Spleen (tissue), 11 donors: Measurements from ENCODE around the gene ITPKC. TPM values are rescaled to one million over a fixed set of nuclear protein-coding genes. Genes with fewer than 3 reads are reported as not detected.

Experiments
- DNase-seq: peaks from one replicate; pipeline ENCODE4 v3.0.0-alpha.2; 2020
- H3K27ac ChIP-seq, 8 donors: fragments of 200-600 bp; sonication (generic) in 7 of 8; 1 replicate in 4 of 8; 2 replicates in 4 of 8; pipeline versions ENCODE4 v1.5.0 to v1.8.0; 2016 to 2021; ENCODE audit warnings: inconsistent platforms in 4 of 8, mild to moderate bottlenecking in 4 of 8, moderate library complexity in 1 of 8
- H3K27me3 ChIP-seq, 7 donors: fragments of 200-600 bp; sonication (generic) in 6 of 7; replicated peaks in 1 of 7; 1 replicate in 4 of 7; 2 replicates in 3 of 7; pipeline versions ENCODE4 v1.5.0 to v1.8.0; 2016 to 2021; ENCODE audit warnings: inconsistent platforms in 3 of 7, mild to moderate bottlenecking in 1 of 7
- H3K36me3 ChIP-seq, 6 donors: fragments of 200-600 bp; sonication (generic) in 5 of 6; 1 replicate in 4 of 6; 2 replicates in 2 of 6; pipeline versions ENCODE4 v1.5.0 to v1.8.0; 2016 to 2021; ENCODE audit warnings: inconsistent platforms in 2 of 6
- H3K4me1 ChIP-seq, 6 donors: fragments of 200-600 bp; sonication (generic) in 5 of 6; 1 replicate in 3 of 6; 2 replicates in 3 of 6; pipeline versions ENCODE4 v1.5.0 to v1.8.0; 2016 to 2021; ENCODE audit warnings: inconsistent platforms in 3 of 6
- H3K4me3 ChIP-seq, 8 donors: fragments of 200-600 bp; sonication (generic) in 7 of 8; 1 replicate in 4 of 8; 2 replicates in 4 of 8; pipeline versions ENCODE4 v1.5.0 to v1.8.0; 2016 to 2021; ENCODE audit warnings: inconsistent platforms in 4 of 8, mild to moderate bottlenecking in 4 of 8, moderate library complexity in 2 of 8
- H3K9me3 ChIP-seq, 8 donors: fragments of 200-600 bp; sonication (generic) in 7 of 8; 1 replicate in 4 of 8; 2 replicates in 4 of 8; pipeline versions ENCODE4 v1.5.0 to v1.8.0; 2016 to 2021; ENCODE audit warnings: inconsistent platforms in 4 of 8
- POLR2A ChIP-seq, 3 donors: fragments of 450-650 bp; IDR thresholded peaks; one replicate each; pipeline ENCODE4 v1.5.1; 2017; ENCODE audit warnings: antibody characterized with exemption in 3 of 3, mild to moderate bottlenecking in 1 of 3
- POLR2AphosphoS5 ChIP-seq, 3 donors: sonication (generic); formaldehyde crosslinking; IDR thresholded peaks; one replicate each; pipeline ENCODE4 v1.5.1; 2017; ENCODE audit warnings: antibody characterized with exemption in 3 of 3
- WGBS, 5 donors: extraction: QIAGEN DNeasy Blood & Tissue Kit in 3 of 5; methylation state at CpG; one replicate each; pipeline versions ENCODE4 v1.1.5 to v1.1.7; 2013 to 2018; 5-methylcytosine and 5-hydroxymethylcytosine counted together
- intact Hi-C: fragments of 100-400 bp; cut with DNase I; formaldehyde crosslinking; loops from one replicate; pipeline ENCODE4 v1.15.0; 2023; ENCODE audit warnings: low total_unique reads
- polyA plus RNA-seq, 3 donors: library from polyadenylated mRNA; stranded (reverse); fragments of 200-250 nt; gene quantifications; one replicate each; pipeline ENCODE4 v1.2.1, GENCODE V29; 2013
- total RNA-seq, 7 donors: library from RNA; depleted of rRNA in 3 of 7; stranded (reverse); fragments of >200 nt in 3 of 7; fragmentation: NEBNext Ultra II Directional in 4 of 7; extraction: Animal tissue kit (Norgen Biotek cat#: 25700) in 4 of 7; gene quantifications; one replicate each; pipeline versions ENCODE4 v1.1.0 to v1.2.1, GENCODE V29; 2016 to 2021
- TF ChIP-seq, protein P1 (sequence below), 11 experiments: fragments of 200-600 bp in 7 of 11; fragments of 450-650 bp in 4 of 11; sonication (generic) in 4 of 11; IDR thresholded peaks in 8 of 11; conservative IDR thresholded peaks in 3 of 11; 1 replicate in 7 of 11; 2 replicates in 4 of 11; pipeline versions ENCODE4 v1.4.0 to v1.8.0; 2016 to 2021; ENCODE audit warnings: antibody characterized with exemption in 11 of 11, inconsistent platforms in 4 of 11, mild to moderate bottlenecking in 1 of 11
- donor health status: healthy with polysubstance abuse.
- donor health status: DM: no; HTN: no; CAD: no; lungs with moderate emphysema.
- donor health status: DM: no; HTN: no; CAD: no.
- donor health status: Bipolar disorder and iron deficiency.
- donor health status: healthy.
- donor health status: DM: no; HTN: no; CAD: no.
- donor health status: DM: yes; HTN: yes; CAD: no.

The ITPKC gene
- total and polyA plus RNA-seq, 10 donors: 6.8 to 39.2 (median 15.2) TPM

DNA sequence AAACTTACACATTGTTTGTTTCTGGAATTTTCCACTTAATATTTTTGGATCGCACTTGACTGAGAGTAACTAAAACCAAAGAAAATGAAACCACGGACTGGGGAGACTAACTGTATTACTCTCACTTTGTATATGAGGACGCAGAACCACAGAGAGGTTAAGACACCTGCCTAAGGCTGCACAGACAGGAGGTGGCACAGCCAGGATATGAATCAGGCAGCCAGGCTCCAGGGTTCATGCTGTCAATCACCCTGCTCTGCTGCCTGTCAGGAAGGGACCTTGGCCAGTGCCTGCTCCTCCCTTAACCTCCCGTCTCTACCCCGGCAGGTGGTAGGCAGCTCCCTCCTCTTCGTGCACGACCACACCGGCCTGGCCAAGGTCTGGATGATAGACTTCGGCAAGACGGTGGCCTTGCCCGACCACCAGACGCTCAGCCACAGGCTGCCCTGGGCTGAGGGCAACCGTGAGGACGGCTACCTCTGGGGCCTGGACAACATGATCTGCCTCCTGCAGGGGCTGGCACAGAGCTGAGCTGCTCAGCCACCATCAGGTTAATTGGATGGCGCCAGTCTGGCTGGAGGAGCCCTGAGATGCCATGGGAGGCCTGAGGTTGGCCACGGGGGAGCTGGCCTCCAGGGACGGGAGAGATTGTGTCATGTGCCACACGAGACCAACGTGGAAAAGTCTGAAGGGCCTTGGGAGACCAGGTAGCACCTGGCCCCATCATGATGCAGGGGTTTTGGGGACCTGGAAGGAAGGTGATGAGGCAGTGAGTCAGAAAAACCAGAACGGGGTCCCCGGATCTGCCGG, 22.3 kb downstream of the ITPKC start:
- intact Hi-C loops: no loop called here
- peaks cover 0 to 3% (median under 1%) of the 10 kb centered on the region in 6 donors for H3K4me1 ChIP-seq
- 79 to 87% (median 84%) methylated on average over 21 to 22 of the region's 22 CpGs for WGBS, 5 donors
- no peak for DNase-seq
- TF ChIP-seq POLR2A (IDR thresholded peaks at IDR 0.05) (no peak), POLR2AphosphoS5 (IDR thresholded peaks at IDR 0.05) (peak in 2 of 3 donors; percentile 15 to 71)
- H3K4me3 ChIP-seq: no peak overlapping the region
- no peak overlapping the region for H3K27ac ChIP-seq
- H3K9me3 ChIP-seq: no peaks in the 10 kb centered on the region
- peaks cover 0 to 94% (median 60%) of the 10 kb centered on the region in 6 donors for H3K36me3 ChIP-seq
- H3K27me3 ChIP-seq: no peaks in the 10 kb centered on the region

- peaks cover 0 to 12% (median 7%) of the 10 kb centered on the region in 6 donors for H3K4me1 ChIP-seq
- H3K27me3 ChIP-seq: no peaks in the 10 kb centered on the region
- intact Hi-C loops: no loop called here
- WGBS, 5 donors: 77 to 92% (median 87%) methylated on average over 12 to 16 of the region's 16 CpGs
- TF ChIP-seq POLR2A (IDR thresholded peaks at IDR 0.05): no peak
- peak in 2 of 3 donors; percentile 5 to 39 for TF ChIP-seq POLR2AphosphoS5 (IDR thresholded peaks at IDR 0.05)
- no peak overlapping the region for H3K27ac ChIP-seq
- H3K9me3 ChIP-seq: no peaks in the 10 kb centered on the region
- no peak for DNase-seq
- no peak overlapping the region for H3K4me3 ChIP-seq
- H3K36me3 ChIP-seq: peaks cover 0 to 86% (median 53%) of the 10 kb centered on the region in 6 donors
These were observed 23.2 kb downstream of the ITPKC start for GRCh38 chr19:40739871-40740703.

GRCh38 chr19:40740747-40741146, 23.8 kb downstream of the ITPKC start:
- Histone ChIP-seq H3K36me3 (peaks cover 0 to 79% (median 46%) of the 10 kb centered on the region in 6 donors), H3K9me3 (no peaks in the 10 kb centered on the region), H3K27ac (no peak overlapping the region), H3K4me1 (peaks cover 0 to 18% (median 12%) of the 10 kb centered on the region in 6 donors), H3K4me3 (no peak overlapping the region), H3K27me3 (no peaks in the 10 kb centered on the region)
- WGBS, 5 donors: 84 to 95% (median 91%) methylated on average over 6 of the region's 6 CpGs
- intact Hi-C loops: no loop called here
- TF ChIP-seq POLR2AphosphoS5 (IDR thresholded peaks at IDR 0.05) (peak in 1 of 3 donors; percentile 8), POLR2A (IDR thresholded peaks at IDR 0.05) (no peak)
- DNase-seq: no peak

GRCh38 chr19:40741527-40742390, 24.8 kb downstream of the ITPKC start:
- no peaks in the 10 kb centered on the region for H3K27me3 ChIP-seq
- H3K4me1 ChIP-seq: peaks cover 0 to 23% (median 13%) of the 10 kb centered on the region in 6 donors
- TF ChIP-seq POLR2A (IDR thresholded peaks at IDR 0.05) (no peak), POLR2AphosphoS5 (IDR thresholded peaks at IDR 0.05) (no peak)
- TF ChIP-seq, protein P1, sequence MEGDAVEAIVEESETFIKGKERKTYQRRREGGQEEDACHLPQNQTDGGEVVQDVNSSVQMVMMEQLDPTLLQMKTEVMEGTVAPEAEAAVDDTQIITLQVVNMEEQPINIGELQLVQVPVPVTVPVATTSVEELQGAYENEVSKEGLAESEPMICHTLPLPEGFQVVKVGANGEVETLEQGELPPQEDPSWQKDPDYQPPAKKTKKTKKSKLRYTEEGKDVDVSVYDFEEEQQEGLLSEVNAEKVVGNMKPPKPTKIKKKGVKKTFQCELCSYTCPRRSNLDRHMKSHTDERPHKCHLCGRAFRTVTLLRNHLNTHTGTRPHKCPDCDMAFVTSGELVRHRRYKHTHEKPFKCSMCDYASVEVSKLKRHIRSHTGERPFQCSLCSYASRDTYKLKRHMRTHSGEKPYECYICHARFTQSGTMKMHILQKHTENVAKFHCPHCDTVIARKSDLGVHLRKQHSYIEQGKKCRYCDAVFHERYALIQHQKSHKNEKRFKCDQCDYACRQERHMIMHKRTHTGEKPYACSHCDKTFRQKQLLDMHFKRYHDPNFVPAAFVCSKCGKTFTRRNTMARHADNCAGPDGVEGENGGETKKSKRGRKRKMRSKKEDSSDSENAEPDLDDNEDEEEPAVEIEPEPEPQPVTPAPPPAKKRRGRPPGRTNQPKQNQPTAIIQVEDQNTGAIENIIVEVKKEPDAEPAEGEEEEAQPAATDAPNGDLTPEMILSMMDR (IDR thresholded peaks at IDR 0.05 in 8 of 11, conservative IDR thresholded peaks at IDR 0.05 in 3 of 11): no peak
- no peaks in the 10 kb centered on the region for H3K9me3 ChIP-seq
- H3K4me3 ChIP-seq: no peak overlapping the region
- H3K36me3 ChIP-seq: peaks cover 0 to 69% (median 39%) of the 10 kb centered on the region in 6 donors
- whole genome bisulfite sequencing, 5 donors: 80 to 89% (median 87%) methylated on average over 9 to 10 of the region's 10 CpGs
- H3K27ac ChIP-seq: peak overlapping the region in 2 of 8 donors; percentile 2 to 18
- intact Hi-C loops: no loop called here
- no peak for DNase-seq

DNA sequence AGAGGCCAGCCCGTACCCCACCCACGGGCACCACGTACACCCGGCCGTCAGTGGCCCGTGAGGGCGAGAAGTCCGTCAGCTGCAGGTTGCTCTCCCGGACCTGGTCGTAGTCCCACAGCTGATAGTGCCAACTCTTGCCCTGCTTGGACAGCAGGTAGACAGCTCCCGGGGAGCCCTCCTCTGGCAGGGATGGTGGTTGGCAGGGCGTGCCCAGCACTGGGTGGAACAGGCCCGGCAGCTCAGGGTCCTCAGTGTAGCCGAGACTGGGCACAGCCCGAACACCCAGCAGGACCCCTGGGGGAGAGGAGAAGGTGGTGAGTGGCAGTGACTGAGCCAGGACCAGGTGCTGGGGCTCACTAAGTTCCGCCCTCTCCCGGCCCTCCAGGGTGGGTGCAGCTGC, 25.6 kb downstream of the ITPKC start:
- H3K4me1 ChIP-seq: peaks cover 0 to 24% (median 13%) of the 10 kb centered on the region in 6 donors
- no peak for DNase-seq
- TF ChIP-seq POLR2A (IDR thresholded peaks at IDR 0.05) (no peak), POLR2AphosphoS5 (IDR thresholded peaks at IDR 0.05) (peak in 1 of 3 donors; percentile 73)
- TF ChIP-seq, protein P1 (IDR thresholded peaks at IDR 0.05 in 8 of 11, conservative IDR thresholded peaks at IDR 0.05 in 3 of 11): no peak

More for the DNA sequence above, 25.6 kb downstream of the ITPKC start:
- H3K4me3 ChIP-seq: no peak overlapping the region
- WGBS, 5 donors: 85 to 94% (median 93%) methylated on average over 7 to 17 of the region's 17 CpGs
- H3K27me3 ChIP-seq: no peaks in the 10 kb centered on the region
- peak overlapping the region in 1 of 8 donors; percentile 0 for H3K27ac ChIP-seq
- intact Hi-C loops: no loop called here
- peaks cover 0 to 62% (median 31%) of the 10 kb centered on the region in 6 donors for H3K36me3 ChIP-seq
- H3K9me3 ChIP-seq: no peaks in the 10 kb centered on the region
